Measurements from ENCODE around the gene SPDYE8. TPM values are rescaled to one million over a fixed set of nuclear protein-coding genes. Genes with fewer than 3 reads are reported as not detected.
"Not testable (repeated sequence)": the region's sequence is repeated elsewhere in the genome, so short reads cannot be mapped to it uniquely, and the experiment has no call there.

Gene SPDYE8
- total and polyA plus RNA-seq, 2 experiments from 2014 or later: 0.14 TPM; not detected in 1

- H3K4me1 ChIP-seq (ENCODE audit: insufficient read depth); H3F3A ChIP-seq (ENCODE audit: insufficient read depth); H3K4me3 ChIP-seq; DNase-seq; H3K36me3 ChIP-seq (ENCODE audit: low read depth); in situ Hi-C loops (cut with MboI); H3K79me2 ChIP-seq (ENCODE audit: insufficient read depth); H3K9me2 ChIP-seq (ENCODE audit: insufficient read depth); H3K9me3 ChIP-seq (ENCODE audit: low read depth); H3K27me3 ChIP-seq (replicated peaks; ENCODE audit: insufficient read depth); H2AFZ ChIP-seq; H3K27ac ChIP-seq; H3K9ac ChIP-seq; H3K4me2 ChIP-seq (ENCODE audit: unreplicated experiment); H4K20me1 ChIP-seq (ENCODE audit: insufficient read depth): not testable (repeated sequence)
- no CpG with 5 or more reads among the region's 6 CpGs for WGBS, 2 experiments (ENCODE audit: low coverage in 1 of 2, low lambda C conversion rate in 2 of 2, missing lambda C conversion rate in 2 of 2)
Measured at GRCh38 chr7:72971505-72971904, 58.1 kb downstream of the SPDYE8 start.

Small RNAs within 50 kb of the gene (small RNA-seq; reads per million reads assigned to genes)
- gene RF00019 (ENCODE audit: low read depth, low replicate concordance): not detected

Other genes with a start within 250 kb of the SPDYE8 start
- gene TYW1B, start 201.6 kb downstream of the SPDYE8 start, total RNA-seq (2014; rRNA removed; shearing (Covaris generic)): 1.6 TPM in 1 of 2 replicates, not detected in the other
- 0.75 and 0.98 TPM in 2 replicates for gene TYW1B, start 201.6 kb downstream of the SPDYE8 start, polyA plus RNA-seq (2016; fragmentation: Nextera tagmentation; extraction: Ambion mirVana)
- gene POM121, start 104.7 kb downstream of the SPDYE8 start, total RNA-seq (2014; rRNA removed; shearing (Covaris generic)): 4.9 and 6.5 TPM in 2 replicates
- gene POM121, start 104.7 kb downstream of the SPDYE8 start, polyA plus RNA-seq (2016; fragmentation: Nextera tagmentation; extraction: Ambion mirVana): 13.2 and 13.3 TPM in 2 replicates
- not detected in 2 replicates for gene TRIM74, start 60.3 kb downstream of the SPDYE8 start, total RNA-seq (2014; rRNA removed; shearing (Covaris generic))
- gene TRIM74, start 60.3 kb downstream of the SPDYE8 start, polyA plus RNA-seq (2016; fragmentation: Nextera tagmentation; extraction: Ambion mirVana): not detected in 2 replicates
- gene SPDYE11, start 28.1 kb upstream of the SPDYE8 start, total RNA-seq (2014; rRNA removed; shearing (Covaris generic)): not detected in 2 replicates
- 0.38 and 0.65 TPM in 2 replicates for gene SPDYE11, start 28.1 kb upstream of the SPDYE8 start, polyA plus RNA-seq (2016; fragmentation: Nextera tagmentation; extraction: Ambion mirVana)
- gene SPDYE9, start 56.3 kb upstream of the SPDYE8 start, total RNA-seq (2014; rRNA removed; shearing (Covaris generic)): not detected in 2 replicates
- 0.38 and 0.65 TPM in 2 replicates for gene SPDYE9, start 56.3 kb upstream of the SPDYE8 start, polyA plus RNA-seq (2016; fragmentation: Nextera tagmentation; extraction: Ambion mirVana)

All from GM23248 (cell line).